Cardiac fibroblast (primary cell): ENCODE measurements around the gene B4GALNT2.
"Not testable (repeated sequence)": the region's sequence is repeated elsewhere in the genome, so short reads cannot be mapped to it uniquely, and the experiment has no call there.

ENCODE experiments used
- DNase-seq, 2 donors: peaks; one replicate each; pipeline versions ENCODE4 v3.0.0 to v3.0.0-alpha.2; 2010; ENCODE audit warnings: low read depth in 2 of 2
- H3K4me3 ChIP-seq, 2 donors: replicated peaks in 1 of 2; 1 replicate in 1 of 2; 2 replicates in 1 of 2; pipeline ENCODE4 v1.5.1; 2011; ENCODE audit warnings: low read depth in 2 of 2, low read length in 2 of 2, mild to moderate bottlenecking in 2 of 2, moderate library complexity in 1 of 2
- TF ChIP-seq, protein P1 (sequence below): IDR thresholded peaks from one replicate; pipeline ENCODE4 v1.5.1; 2011; ENCODE audit warnings: low read depth, mild to moderate bottlenecking, low read length, inconsistent platforms

Gene B4GALNT2

GRCh38 chr17:49183341-49183740 lies 50.8 kb downstream of the B4GALNT2 start:
- TF ChIP-seq, protein P1, sequence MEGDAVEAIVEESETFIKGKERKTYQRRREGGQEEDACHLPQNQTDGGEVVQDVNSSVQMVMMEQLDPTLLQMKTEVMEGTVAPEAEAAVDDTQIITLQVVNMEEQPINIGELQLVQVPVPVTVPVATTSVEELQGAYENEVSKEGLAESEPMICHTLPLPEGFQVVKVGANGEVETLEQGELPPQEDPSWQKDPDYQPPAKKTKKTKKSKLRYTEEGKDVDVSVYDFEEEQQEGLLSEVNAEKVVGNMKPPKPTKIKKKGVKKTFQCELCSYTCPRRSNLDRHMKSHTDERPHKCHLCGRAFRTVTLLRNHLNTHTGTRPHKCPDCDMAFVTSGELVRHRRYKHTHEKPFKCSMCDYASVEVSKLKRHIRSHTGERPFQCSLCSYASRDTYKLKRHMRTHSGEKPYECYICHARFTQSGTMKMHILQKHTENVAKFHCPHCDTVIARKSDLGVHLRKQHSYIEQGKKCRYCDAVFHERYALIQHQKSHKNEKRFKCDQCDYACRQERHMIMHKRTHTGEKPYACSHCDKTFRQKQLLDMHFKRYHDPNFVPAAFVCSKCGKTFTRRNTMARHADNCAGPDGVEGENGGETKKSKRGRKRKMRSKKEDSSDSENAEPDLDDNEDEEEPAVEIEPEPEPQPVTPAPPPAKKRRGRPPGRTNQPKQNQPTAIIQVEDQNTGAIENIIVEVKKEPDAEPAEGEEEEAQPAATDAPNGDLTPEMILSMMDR, result no peak
- no peak overlapping the region for H3K4me3 ChIP-seq
- no peak for DNase-seq

- DNase-seq, result no peak
- TF ChIP-seq, protein P1, result no peak
- no peak overlapping the region for H3K4me3 ChIP-seq
Observed at GRCh38 chr17:49183801-49184200, 51.2 kb downstream of the B4GALNT2 start.

DNA sequence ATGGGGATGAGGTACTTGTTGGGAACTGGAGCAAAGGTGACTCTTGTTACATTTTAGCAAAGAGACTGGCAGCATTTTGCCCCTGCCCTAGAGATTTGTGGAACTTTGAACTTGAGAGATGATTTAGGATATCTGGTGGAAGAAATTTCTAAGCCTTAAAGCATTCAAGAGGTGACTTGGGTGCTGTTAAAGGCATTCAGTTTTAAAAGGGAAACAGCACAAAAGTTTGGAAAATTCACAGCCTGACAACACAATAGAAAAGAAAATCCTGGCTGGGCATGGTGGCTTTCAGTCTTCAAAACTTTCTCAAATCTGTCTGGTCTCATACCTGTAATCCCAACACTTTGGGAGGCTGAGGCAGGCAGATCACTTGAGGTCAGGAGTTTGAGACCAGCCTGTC lies 52.0 kb downstream of the B4GALNT2 start:
- H3K4me3 ChIP-seq, DNase-seq: not testable (repeated sequence)

DNA sequence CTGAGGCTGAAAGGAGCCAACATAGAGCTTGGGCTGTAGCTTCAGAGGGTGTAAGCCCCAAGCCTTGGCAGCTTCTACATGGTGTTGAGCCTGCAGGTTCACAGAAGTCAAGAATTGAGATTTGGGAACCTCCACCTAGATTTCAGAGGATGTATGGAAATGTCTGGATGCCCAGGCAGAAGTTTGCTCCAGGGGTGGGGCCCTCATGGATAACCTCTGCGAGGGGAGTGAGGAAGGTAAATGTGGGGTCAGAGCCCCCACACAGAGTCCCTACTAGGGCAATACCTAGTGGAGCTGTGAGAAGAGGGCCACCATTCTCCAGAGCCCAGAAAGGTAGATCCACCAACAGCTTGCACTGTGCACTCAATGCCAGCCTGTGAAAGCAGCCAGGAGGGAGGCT lies 52.8 kb downstream of the B4GALNT2 start:
- not testable (repeated sequence) for DNase-seq, H3K4me3 ChIP-seq

DNA sequence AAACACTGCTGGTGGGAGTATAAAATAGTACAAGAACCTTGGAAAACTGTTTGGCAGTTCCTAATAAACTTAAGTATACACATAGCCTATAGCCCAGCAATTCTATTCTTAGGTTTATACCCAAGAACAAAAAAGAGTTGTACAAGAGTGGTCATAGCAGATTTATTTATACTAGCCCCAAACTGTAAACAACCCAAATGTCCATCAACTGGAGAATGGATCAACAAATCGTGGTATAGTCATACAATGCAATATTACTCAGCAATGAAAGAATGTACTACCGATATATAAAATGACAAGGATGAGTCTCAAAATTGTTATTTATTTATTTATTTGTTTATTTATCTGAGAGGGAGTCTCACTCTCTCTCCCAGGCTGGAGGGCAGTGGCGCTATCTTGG lies 54.7 kb downstream of the B4GALNT2 start:
- DNase-seq, result no peak
- H3K4me3 ChIP-seq, result no peak overlapping the region
- TF ChIP-seq, protein P1, result no peak

DNA sequence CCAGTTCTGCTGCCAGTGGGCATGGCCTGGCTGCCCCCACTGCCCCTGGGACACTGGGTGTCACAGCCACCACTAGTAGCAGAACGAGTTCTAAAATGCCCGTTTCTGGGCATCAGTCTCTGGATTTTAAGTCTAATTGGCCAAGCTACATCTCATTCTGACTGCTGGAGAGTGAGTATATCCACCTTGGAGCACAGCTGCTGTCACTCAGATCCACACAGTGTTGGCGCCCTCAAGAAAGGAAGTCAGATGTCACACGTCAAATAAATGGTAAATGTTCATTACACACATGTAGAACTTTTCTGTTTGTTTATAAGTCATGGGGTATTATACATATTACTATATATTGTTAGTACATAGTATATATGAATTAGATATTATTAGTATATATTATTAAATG lies 58.4 kb downstream of the B4GALNT2 start:
- TF ChIP-seq, protein P1, result no peak
- no peak overlapping the region for H3K4me3 ChIP-seq
- no peak for DNase-seq

- TF ChIP-seq, protein P1, result no peak
- H3K4me3 ChIP-seq, result peak overlapping the region; percentile 73 to 86
- DNase-seq, result peak in 1 of 2 donors; percentile 61
Observed at GRCh38 chr17:49191409-49191916, 58.9 kb downstream of the B4GALNT2 start.

- DNase-seq, result peak; percentile 90 to 97
- H3K4me3 ChIP-seq, result peak overlapping the region; percentile 73 to 86
- TF ChIP-seq, protein P1, result peak; percentile 15
Observed at GRCh38 chr17:49191917-49192741, 59.6 kb downstream of the B4GALNT2 start.
